HEK293 (cell line): ENCODE data around the gene TPGS2.

ENCODE experiments used
- CTCF ChIA-PET: fragments of 350-600 bp; formaldehyde crosslinking; extraction: SDS; loops from one replicate; lab custom pipeline; 2021; ENCODE audit warnings: antibody characterized with exemption; lab: Yijun Ruan, JAX
- POLR2A ChIA-PET: fragments of 300-600 bp; formaldehyde crosslinking; extraction: SDS; loops from one replicate; lab custom pipeline; 2020; ENCODE audit warnings: antibody characterized with exemption, inconsistent platforms; lab: Yijun Ruan, JAX
- H3K27ac ChIP-seq: fragments of 200-500 bp; sonication (Bioruptor generic); 2 replicates; pipeline ENCODE4 v1.5.1; 2014; ENCODE audit warnings: low read depth, low read length, control low read depth, inconsistent platforms; ENCODE audit errors: extremely low read depth
- H3K36me3 ChIP-seq, 2 experiments: fragments of 200-500 bp in 1 of 2; sonication (Bioruptor generic) in 1 of 2; 1 replicate in 1 of 2; 2 replicates in 1 of 2; pipeline ENCODE4 v1.5.1; 2014 to 2017; ENCODE audit warnings: inconsistent platforms in 2 of 2, low read length in 2 of 2; ENCODE audit not compliant: control insufficient read depth in 2 of 2, insufficient read depth in 1 of 2
- H3K4me1 ChIP-seq: fragments of 200-500 bp; sonication (Bioruptor generic); 2 replicates; pipeline ENCODE4 v1.5.1; 2014; ENCODE audit warnings: mild to moderate bottlenecking, low read length, inconsistent platforms; ENCODE audit not compliant: control insufficient read depth, insufficient read depth
- H3K4me3 ChIP-seq: 2 replicates; pipeline ENCODE4 v1.5.1; 2011; ENCODE audit warnings: low read depth, mild to moderate bottlenecking, control low read depth, low read length, moderate library complexity
- H3K9me3 ChIP-seq: fragments of 200-500 bp; sonication (Bioruptor generic); 2 replicates; pipeline ENCODE4 v1.5.1; 2014; ENCODE audit warnings: low read depth, low read length, inconsistent platforms; ENCODE audit not compliant: control insufficient read depth, insufficient read depth
- MZF1 ChIP-seq: fragments of 450-650 bp; formaldehyde crosslinking; IDR thresholded peaks from 2 replicates; pipeline ENCODE4 v1.5.1; 2017; ENCODE audit warnings: missing biosample characterization, missing genetic modification characterization, borderline replicate concordance
- PBX3 ChIP-seq: sonication (generic); formaldehyde crosslinking; IDR thresholded peaks from 2 replicates; pipeline ENCODE4 v1.8.1; 2022; ENCODE audit warnings: mild to moderate bottlenecking, moderate library complexity, missing genetic modification reagents
- ZBTB17 ChIP-seq: fragments of 450-650 bp; formaldehyde crosslinking; IDR thresholded peaks from 2 replicates; pipeline ENCODE4 v1.5.1; 2016; ENCODE audit warnings: missing biosample characterization, missing genetic modification characterization
- ZBTB26 ChIP-seq: fragments of 450-650 bp; formaldehyde crosslinking; optimal IDR thresholded peaks from 2 replicates; pipeline ENCODE3; 2016; ENCODE audit warnings: missing biosample characterization, mild to moderate bottlenecking, missing genetic modification characterization
- ZIC2 ChIP-seq: fragments of 450-650 bp; formaldehyde crosslinking; IDR thresholded peaks from 2 replicates; pipeline ENCODE4 v1.5.1; 2016; ENCODE audit warnings: missing biosample characterization, missing genetic modification characterization
- ZNF16 ChIP-seq: fragments of 450-650 bp; formaldehyde crosslinking; IDR thresholded peaks from 2 replicates; pipeline ENCODE4 v1.5.1; 2016; ENCODE audit warnings: low read depth, missing biosample characterization, missing genetic modification characterization
- ZNF23 ChIP-seq: fragments of 450-650 bp; formaldehyde crosslinking; IDR thresholded peaks from 2 replicates; pipeline ENCODE4 v1.5.1; 2016; ENCODE audit warnings: missing biosample characterization, missing genetic modification characterization, borderline replicate concordance
- ZNF394 ChIP-seq: fragments of 450-650 bp; formaldehyde crosslinking; IDR thresholded peaks from 2 replicates; pipeline ENCODE4 v1.5.1; 2016; ENCODE audit warnings: missing biosample characterization, missing genetic modification characterization, mild to moderate bottlenecking, moderate library complexity, borderline replicate concordance
- ZNF426 ChIP-seq: fragments of 450-650 bp; formaldehyde crosslinking; IDR thresholded peaks from 2 replicates; pipeline ENCODE4 v1.5.1; 2017; ENCODE audit warnings: missing biosample characterization, missing genetic modification characterization, mild to moderate bottlenecking, inconsistent platforms, moderate library complexity
- ZNF530 ChIP-seq: fragments of 450-650 bp; formaldehyde crosslinking; IDR thresholded peaks from 2 replicates; pipeline ENCODE4 v1.5.1; 2016; ENCODE audit warnings: low read depth, missing biosample characterization, missing genetic modification characterization
- ZNF560 ChIP-seq: fragments of 450-650 bp; formaldehyde crosslinking; IDR thresholded peaks from 2 replicates; pipeline ENCODE4 v1.5.1; 2017; ENCODE audit warnings: missing biosample characterization, missing genetic modification characterization, borderline replicate concordance
- ZNF623 ChIP-seq: fragments of 450-650 bp; formaldehyde crosslinking; IDR thresholded peaks from 2 replicates; pipeline ENCODE4 v1.5.1; 2016; ENCODE audit warnings: missing biosample characterization, missing genetic modification characterization
- ZNF626 ChIP-seq: fragments of 450-650 bp; sonication (Bioruptor Pico); formaldehyde crosslinking; IDR thresholded peaks from 2 replicates; pipeline ENCODE4 v1.5.1; 2018; ENCODE audit warnings: missing biosample characterization, missing genetic modification characterization, inconsistent platforms
- ZNF629 ChIP-seq: fragments of 450-650 bp; formaldehyde crosslinking; IDR thresholded peaks from 2 replicates; pipeline ENCODE4 v1.5.1; 2017; ENCODE audit warnings: missing biosample characterization, missing genetic modification characterization
- ZNF768 ChIP-seq: fragments of 450-650 bp; formaldehyde crosslinking; IDR thresholded peaks from 2 replicates; pipeline ENCODE4 v1.5.1; 2018; ENCODE audit warnings: missing biosample characterization, mild to moderate bottlenecking, missing genetic modification characterization
- ZNF837 ChIP-seq: fragments of 450-650 bp; formaldehyde crosslinking; IDR thresholded peaks from 2 replicates; pipeline ENCODE4 v1.5.1; 2016; ENCODE audit warnings: missing biosample characterization, missing genetic modification characterization
- ZSCAN16 ChIP-seq: fragments of 450-650 bp; formaldehyde crosslinking; IDR thresholded peaks from 2 replicates; pipeline ENCODE4 v1.5.1; 2016; ENCODE audit warnings: missing biosample characterization, missing genetic modification characterization
- TF ChIP-seq, protein P1 (sequence below): fragments of 450-650 bp; formaldehyde crosslinking; IDR thresholded peaks from 2 replicates; pipeline ENCODE4 v1.5.1; 2016; ENCODE audit warnings: missing biosample characterization, missing genetic modification characterization
- TF ChIP-seq, protein P2 (sequence below): fragments of 450-650 bp; formaldehyde crosslinking; IDR thresholded peaks from 2 replicates; pipeline ENCODE4 v1.5.1; 2016; ENCODE audit warnings: missing biosample characterization, missing genetic modification characterization
- TF ChIP-seq, protein P3 (sequence below): fragments of 450-650 bp; formaldehyde crosslinking; IDR thresholded peaks from 2 replicates; pipeline ENCODE4 v1.5.1; 2016; ENCODE audit warnings: missing biosample characterization, missing genetic modification characterization

Gene TPGS2

DNA sequence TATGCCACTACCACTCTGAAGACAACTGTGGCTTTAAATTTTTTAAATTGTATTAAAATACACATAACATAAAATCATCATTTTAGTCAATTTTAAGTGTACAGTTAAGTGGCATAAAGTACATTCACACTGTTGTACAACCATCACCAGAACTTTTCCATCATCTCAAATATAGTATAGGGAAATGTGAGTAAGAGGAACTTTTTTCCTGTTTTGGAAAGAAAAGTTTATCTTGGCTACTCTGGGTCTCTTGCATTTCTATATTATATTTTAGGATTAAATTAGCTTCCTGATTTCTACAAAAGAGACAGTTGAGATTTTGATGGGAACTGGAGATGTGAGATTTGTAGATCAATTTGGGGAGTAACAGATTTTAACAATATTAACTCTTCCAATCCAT is 3.3 kb downstream of the TPGS2 start (continued):
- TF ChIP-seq, protein P1, sequence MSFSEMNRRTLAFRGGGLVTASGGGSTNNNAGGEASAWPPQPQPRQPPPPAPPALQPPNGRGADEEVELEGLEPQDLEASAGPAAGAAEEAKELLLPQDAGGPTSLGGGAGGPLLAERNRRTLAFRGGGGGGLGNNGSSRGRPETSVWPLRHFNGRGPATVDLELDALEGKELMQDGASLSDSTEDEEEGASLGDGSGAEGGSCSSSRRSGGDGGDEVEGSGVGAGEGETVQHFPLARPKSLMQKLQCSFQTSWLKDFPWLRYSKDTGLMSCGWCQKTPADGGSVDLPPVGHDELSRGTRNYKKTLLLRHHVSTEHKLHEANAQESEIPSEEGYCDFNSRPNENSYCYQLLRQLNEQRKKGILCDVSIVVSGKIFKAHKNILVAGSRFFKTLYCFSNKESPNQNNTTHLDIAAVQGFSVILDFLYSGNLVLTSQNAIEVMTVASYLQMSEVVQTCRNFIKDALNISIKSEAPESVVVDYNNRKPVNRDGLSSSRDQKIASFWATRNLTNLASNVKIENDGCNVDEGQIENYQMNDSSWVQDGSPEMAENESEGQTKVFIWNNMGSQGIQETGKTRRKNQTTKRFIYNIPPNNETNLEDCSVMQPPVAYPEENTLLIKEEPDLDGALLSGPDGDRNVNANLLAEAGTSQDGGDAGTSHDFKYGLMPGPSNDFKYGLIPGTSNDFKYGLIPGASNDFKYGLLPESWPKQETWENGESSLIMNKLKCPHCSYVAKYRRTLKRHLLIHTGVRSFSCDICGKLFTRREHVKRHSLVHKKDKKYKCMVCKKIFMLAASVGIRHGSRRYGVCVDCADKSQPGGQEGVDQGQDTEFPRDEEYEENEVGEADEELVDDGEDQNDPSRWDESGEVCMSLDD: no peak
- TF ChIP-seq ZIC2 (tag by site-specific recombination): no peak
- no peak for TF ChIP-seq ZBTB26 (tag by site-specific recombination)
- no peak for TF ChIP-seq MZF1

DNA sequence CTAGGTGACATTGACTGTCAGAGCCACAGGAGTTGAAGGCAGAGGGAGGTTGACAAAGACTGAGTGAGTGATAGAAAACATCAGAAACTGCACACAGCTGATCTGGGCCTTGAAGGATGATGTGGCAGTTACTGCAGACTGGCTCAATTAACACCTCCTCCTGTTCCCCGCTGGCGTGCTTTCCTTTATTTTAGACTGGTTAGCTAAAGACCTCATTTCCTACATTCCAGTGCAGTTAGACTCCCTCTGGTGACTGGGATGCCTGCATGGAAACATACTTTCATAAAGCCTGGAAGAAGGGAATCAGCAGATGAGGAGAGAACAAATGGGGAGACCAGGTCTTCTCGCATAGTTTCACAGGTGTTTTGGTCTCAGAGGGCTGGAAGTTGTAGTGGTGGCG is 7.1 kb downstream of the TPGS2 start:
- Histone ChIP-seq H3K36me3 (peaks cover 0 to 59% of the 10 kb centered on the region in 2 experiments; a peak in 2 of 3 replicates), H3K27ac (no peak overlapping the region)
- CTCF ChIA-PET: interaction anchor here (0.6 to 1.1 kb wide), 2 partner anchors 11 to 50 kb away, joined by 3 read pairs; no protein-coding TSS in a partner anchor

DNA sequence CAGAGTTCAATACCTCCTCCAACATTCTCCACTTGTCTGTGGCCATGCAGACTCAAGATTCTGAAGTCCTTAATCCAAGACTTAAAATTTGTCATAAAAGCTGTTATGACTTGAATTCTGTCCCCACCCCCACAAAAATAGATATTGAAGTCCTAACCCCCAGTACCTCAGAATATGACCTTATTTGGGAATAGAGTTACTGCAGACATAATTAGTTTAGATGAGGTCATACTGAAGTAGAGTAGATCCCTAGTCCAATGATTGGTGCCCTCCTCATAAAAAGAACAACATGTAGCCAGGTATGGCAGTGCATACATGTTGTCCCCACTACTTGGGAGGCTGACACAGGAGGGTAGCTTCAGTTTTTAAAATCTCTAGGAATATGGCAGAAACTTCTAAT is 9.2 kb downstream of the TPGS2 start:
- TF ChIP-seq ZNF768 (tag by site-specific recombination) (no peak), ZNF629 (tag by site-specific recombination) (peak; percentile 23; the same call in 1 of the 2 replicates), ZBTB17 (peak; percentile 56), ZNF623 (tag by site-specific recombination) (no peak), ZNF560 (no peak)
- ChIA-PET CTCF (interaction anchor here (0.6 to 2.9 kb wide), 4 partner anchors 9 to 195 kb away, joined by 3 to 11 read pairs (median 4); no protein-coding TSS in a partner anchor), POLR2A (no interaction called here)
- Histone ChIP-seq H3K4me1 (peaks cover 7% of the 10 kb centered on the region; the same call in 1 of the 2 replicates), H3K4me3 (no peak overlapping the region), H3K27ac (no peak overlapping the region), H3K9me3 (no peaks in the 10 kb centered on the region), H3K36me3 (peaks cover 0 to 57% of the 10 kb centered on the region in 2 experiments; a peak in 2 of 3 replicates)

More for the DNA sequence above, 7.1 kb downstream of the TPGS2 start:
- H3K9me3 ChIP-seq: no peaks in the 10 kb centered on the region
- POLR2A ChIA-PET: no interaction called here
- H3K4me1 ChIP-seq: no peaks in the 10 kb centered on the region
- TF ChIP-seq ZNF426: no peak
- no peak for TF ChIP-seq PBX3 (CRISPR knock-in tag)
- TF ChIP-seq ZNF530 (tag by site-specific recombination): no peak
- TF ChIP-seq ZNF626 (tag by site-specific recombination): no peak
- TF ChIP-seq ZNF394 (tag by site-specific recombination): no peak
- no peak overlapping the region for H3K4me3 ChIP-seq

GRCh38 chr18:36818652-36819051 is 10.2 kb downstream of the TPGS2 start:
- CTCF ChIA-PET: interaction anchor here (0.6 to 2.9 kb wide), 5 partner anchors 8 to 201 kb away, joined by 3 to 11 read pairs (median 5); no protein-coding TSS in a partner anchor
- Histone ChIP-seq H3K4me3 (no peak overlapping the region), H3K27ac (no peak overlapping the region), H3K36me3 (peaks cover 0 to 58% of the 10 kb centered on the region in 2 experiments; a peak in 2 of 3 replicates), H3K9me3 (no peaks in the 10 kb centered on the region), H3K4me1 (peaks cover 7% of the 10 kb centered on the region; the same call in 1 of the 2 replicates)
- no peak for TF ChIP-seq ZNF837 (tag by site-specific recombination)
- TF ChIP-seq ZSCAN16: no peak
- TF ChIP-seq ZNF16 (tag by site-specific recombination): no peak
- TF ChIP-seq ZNF23 (tag by site-specific recombination): no peak
- TF ChIP-seq ZNF560: no peak
- TF ChIP-seq, protein P2, sequence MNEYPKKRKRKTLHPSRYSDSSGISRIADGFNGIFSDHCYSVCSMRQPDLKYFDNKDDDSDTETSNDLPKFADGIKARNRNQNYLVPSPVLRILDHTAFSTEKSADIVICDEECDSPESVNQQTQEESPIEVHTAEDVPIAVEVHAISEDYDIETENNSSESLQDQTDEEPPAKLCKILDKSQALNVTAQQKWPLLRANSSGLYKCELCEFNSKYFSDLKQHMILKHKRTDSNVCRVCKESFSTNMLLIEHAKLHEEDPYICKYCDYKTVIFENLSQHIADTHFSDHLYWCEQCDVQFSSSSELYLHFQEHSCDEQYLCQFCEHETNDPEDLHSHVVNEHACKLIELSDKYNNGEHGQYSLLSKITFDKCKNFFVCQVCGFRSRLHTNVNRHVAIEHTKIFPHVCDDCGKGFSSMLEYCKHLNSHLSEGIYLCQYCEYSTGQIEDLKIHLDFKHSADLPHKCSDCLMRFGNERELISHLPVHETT: no peak
- TF ChIP-seq, protein P3, sequence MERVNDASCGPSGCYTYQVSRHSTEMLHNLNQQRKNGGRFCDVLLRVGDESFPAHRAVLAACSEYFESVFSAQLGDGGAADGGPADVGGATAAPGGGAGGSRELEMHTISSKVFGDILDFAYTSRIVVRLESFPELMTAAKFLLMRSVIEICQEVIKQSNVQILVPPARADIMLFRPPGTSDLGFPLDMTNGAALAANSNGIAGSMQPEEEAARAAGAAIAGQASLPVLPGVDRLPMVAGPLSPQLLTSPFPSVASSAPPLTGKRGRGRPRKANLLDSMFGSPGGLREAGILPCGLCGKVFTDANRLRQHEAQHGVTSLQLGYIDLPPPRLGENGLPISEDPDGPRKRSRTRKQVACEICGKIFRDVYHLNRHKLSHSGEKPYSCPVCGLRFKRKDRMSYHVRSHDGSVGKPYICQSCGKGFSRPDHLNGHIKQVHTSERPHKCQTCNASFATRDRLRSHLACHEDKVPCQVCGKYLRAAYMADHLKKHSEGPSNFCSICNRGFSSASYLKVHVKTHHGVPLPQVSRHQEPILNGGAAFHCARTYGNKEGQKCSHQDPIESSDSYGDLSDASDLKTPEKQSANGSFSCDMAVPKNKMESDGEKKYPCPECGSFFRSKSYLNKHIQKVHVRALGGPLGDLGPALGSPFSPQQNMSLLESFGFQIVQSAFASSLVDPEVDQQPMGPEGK (tag by site-specific recombination): no peak
- POLR2A ChIA-PET: interaction anchor here (2.3 kb wide), 1 partner anchor 10 kb away, joined by 7 read pairs; the partner anchor contains the start of genes KIAA1328 and TPGS2
